ENCODE results near the gene OR4D5. TPM values are rescaled to one million over a fixed set of nuclear protein-coding genes. Genes with fewer than 3 reads are reported as not detected.

The OR4D5 gene
- 1 to 10 TPM in 1 of 2 donors, under 1 TPM in 1; 0.78 to 6.6 TPM for total RNA-seq

DNA sequence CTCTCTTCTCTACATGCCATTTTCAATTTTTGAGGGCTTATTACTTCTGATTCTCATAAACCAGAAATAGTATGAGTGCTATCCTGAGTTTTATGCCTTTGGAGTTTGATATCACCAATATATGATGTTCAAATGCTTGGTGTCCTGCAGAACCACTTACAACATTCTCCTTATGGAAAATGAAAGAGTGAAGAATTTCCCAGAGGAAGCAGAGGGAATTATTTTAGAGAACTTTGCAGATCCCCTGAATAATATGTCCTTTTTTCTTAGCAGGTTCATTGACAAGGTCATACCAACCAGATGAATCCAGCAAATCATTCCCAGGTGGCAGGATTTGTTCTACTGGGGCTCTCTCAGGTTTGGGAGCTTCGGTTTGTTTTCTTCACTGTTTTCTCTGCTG lies at the start of gene OR4D5:
TSS of gene OR4D5 (plus strand) at position 301 of the 400 bp plus-strand sequence. CDS start at position 301, 0 bp downstream.
- 93 to 95% methylated on average over 1 of the region's 1 CpG for WGBS, 2 donors
- H3K4me1 ChIP-seq, result peaks cover 18% of the 10 kb centered on the region
- no peak within 1 kb of the TSS for H3K27ac ChIP-seq
- TF ChIP-seq POLR2A (IDR thresholded peaks at IDR 0.05), result no peak
- TF ChIP-seq CTCF (IDR thresholded peaks at IDR 0.05), result no peak
- intact Hi-C loops (cut with DNase I), result no loop called here
- H3K4me3 ChIP-seq, result no peak within 1 kb of the TSS
- no peaks in the 10 kb centered on the region for H3K9me3 ChIP-seq
- no peaks in the 10 kb centered on the region for H3K36me3 ChIP-seq (replicated peaks in 1 of 2; ENCODE audit: insufficient read depth in 1 of 2, low read depth in 2 of 2)
- H3K27me3 ChIP-seq, result no peaks in the 10 kb centered on the region
- ATAC-seq (no peak), DNase-seq (no peak)

DNA sequence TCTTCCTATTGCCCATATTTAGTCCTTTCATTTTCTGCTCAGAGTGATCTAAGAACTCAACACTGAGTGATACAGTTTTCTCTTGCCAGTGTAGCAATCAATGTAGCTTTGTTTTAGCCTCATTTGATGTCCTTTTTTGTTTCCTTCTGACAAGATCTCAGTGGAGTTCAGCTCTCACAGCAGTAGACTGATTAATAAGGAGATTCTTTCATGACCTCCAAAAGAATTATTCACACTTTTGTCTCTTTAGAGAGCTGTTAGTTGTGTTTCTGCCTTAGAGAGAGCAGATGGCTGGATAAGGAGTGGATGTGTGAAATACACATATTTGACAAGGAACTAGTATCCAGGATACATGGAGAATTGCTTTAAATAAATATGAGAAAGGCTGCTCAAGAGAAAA lies 47.4 kb upstream of the OR4D5 start:
- intact Hi-C loops (cut with DNase I), result no loop called here
- TF ChIP-seq POLR2A (IDR thresholded peaks at IDR 0.05), result no peak
- TF ChIP-seq CTCF (IDR thresholded peaks at IDR 0.05), result no peak
- ATAC-seq (no peak), DNase-seq (no peak)
- no peaks in the 10 kb centered on the region for H3K27me3 ChIP-seq
- H3K4me1 ChIP-seq, result no peaks in the 10 kb centered on the region
- no peaks in the 10 kb centered on the region for H3K9me3 ChIP-seq
- no peaks in the 10 kb centered on the region for H3K36me3 ChIP-seq (replicated peaks in 1 of 2; ENCODE audit: insufficient read depth in 1 of 2, low read depth in 2 of 2)
- no peak overlapping the region for H3K27ac ChIP-seq
- no peak overlapping the region for H3K4me3 ChIP-seq

DNA sequence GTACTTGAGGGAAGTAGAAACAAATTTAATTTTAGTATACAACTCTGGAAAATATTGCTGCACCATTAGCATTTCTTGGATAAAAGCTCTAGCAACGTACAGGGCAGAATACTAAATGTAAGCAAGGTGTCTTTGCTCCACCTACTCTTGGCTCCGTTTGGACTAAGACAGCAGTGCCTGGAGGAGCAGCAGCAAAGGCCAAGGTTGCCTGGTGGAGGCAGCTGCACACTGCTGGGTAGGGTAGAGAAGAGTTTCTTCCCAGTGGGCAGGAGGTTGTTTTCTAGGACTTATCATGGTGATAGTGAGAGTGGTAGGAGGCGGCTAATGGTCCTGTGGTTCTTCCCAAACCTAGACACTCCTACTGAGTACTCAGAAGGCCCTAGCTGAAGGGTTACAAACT lies 39.6 kb upstream of the OR4D5 start:
- no peaks in the 10 kb centered on the region for H3K27me3 ChIP-seq
- ATAC-seq (peak; percentile 47), DNase-seq (peak in 2 of 4 donors; percentile 25 to 38)
- 32 to 50% methylated on average over 3 of the region's 3 CpGs for WGBS, 2 donors
- TF ChIP-seq POLR2A (IDR thresholded peaks at IDR 0.05) (no peak), CTCF (IDR thresholded peaks at IDR 0.05) (peak in 2 of 7 experiments; percentile 6 to 10)
- H3K9me3 ChIP-seq, result no peaks in the 10 kb centered on the region
- intact Hi-C loops (cut with DNase I), result no loop called here
- H3K4me1 ChIP-seq, result peaks cover 19% of the 10 kb centered on the region
- H3K27ac ChIP-seq, result no peak overlapping the region
- H3K4me3 ChIP-seq, result no peak overlapping the region
- no peaks in the 10 kb centered on the region for H3K36me3 ChIP-seq (replicated peaks in 1 of 2; ENCODE audit: insufficient read depth in 1 of 2, low read depth in 2 of 2)

- no peak for TF ChIP-seq POLR2A (IDR thresholded peaks at IDR 0.05)
- no peak for TF ChIP-seq CTCF (IDR thresholded peaks at IDR 0.05)
- peaks cover 28% of the 10 kb centered on the region for H3K4me1 ChIP-seq
- no peaks in the 10 kb centered on the region for H3K27me3 ChIP-seq
- H3K36me3 ChIP-seq (replicated peaks in 1 of 2; ENCODE audit: insufficient read depth in 1 of 2, low read depth in 2 of 2), result no peaks in the 10 kb centered on the region
- DNase-seq (no peak), ATAC-seq (no peak)
- intact Hi-C loops (cut with DNase I), result no loop called here
- H3K9me3 ChIP-seq, result no peaks in the 10 kb centered on the region
- no peak within 1 kb of the TSS for H3K4me3 ChIP-seq
- H3K27ac ChIP-seq, result no peak within 1 kb of the TSS
- WGBS, 2 donors, result 85 to 92% methylated on average over 1 of the region's 1 CpG
Observed at GRCh38 chr11:123901867-123902266, 37.5 kb upstream of the OR4D5 start, which contains the start of gene OR8D4. TSS of gene OR8D4 (plus strand) at chr11:123902167. CDS start at chr11:123906432, 4,265 bp downstream.

- no peaks in the 10 kb centered on the region for H3K36me3 ChIP-seq (replicated peaks in 1 of 2; ENCODE audit: insufficient read depth in 1 of 2, low read depth in 2 of 2)
- peaks cover 27% of the 10 kb centered on the region for H3K4me1 ChIP-seq
- no peaks in the 10 kb centered on the region for H3K9me3 ChIP-seq
- intact Hi-C loops (cut with DNase I), result no loop called here
- no peak for ATAC-seq
- H3K27me3 ChIP-seq, result no peaks in the 10 kb centered on the region
- no peak for DNase-seq
- WGBS, 2 donors, result 92 to 93% methylated on average over 2 of the region's 2 CpGs
- H3K4me3 ChIP-seq, result no peak overlapping the region
- TF ChIP-seq CTCF (IDR thresholded peaks at IDR 0.05), result no peak
- no peak for TF ChIP-seq POLR2A (IDR thresholded peaks at IDR 0.05)
- no peak overlapping the region for H3K27ac ChIP-seq
Observed at GRCh38 chr11:123903932-123904331, 35.5 kb upstream of the OR4D5 start.

Measured in body of pancreas (tissue), 4 donors.